ENCODE data around the gene HOXA7.

Gene HOXA7

GRCh38 chr7:27181795-27182275 is 25.4 kb upstream of the HOXA7 start:
- DNase-seq = no peak

DNA sequence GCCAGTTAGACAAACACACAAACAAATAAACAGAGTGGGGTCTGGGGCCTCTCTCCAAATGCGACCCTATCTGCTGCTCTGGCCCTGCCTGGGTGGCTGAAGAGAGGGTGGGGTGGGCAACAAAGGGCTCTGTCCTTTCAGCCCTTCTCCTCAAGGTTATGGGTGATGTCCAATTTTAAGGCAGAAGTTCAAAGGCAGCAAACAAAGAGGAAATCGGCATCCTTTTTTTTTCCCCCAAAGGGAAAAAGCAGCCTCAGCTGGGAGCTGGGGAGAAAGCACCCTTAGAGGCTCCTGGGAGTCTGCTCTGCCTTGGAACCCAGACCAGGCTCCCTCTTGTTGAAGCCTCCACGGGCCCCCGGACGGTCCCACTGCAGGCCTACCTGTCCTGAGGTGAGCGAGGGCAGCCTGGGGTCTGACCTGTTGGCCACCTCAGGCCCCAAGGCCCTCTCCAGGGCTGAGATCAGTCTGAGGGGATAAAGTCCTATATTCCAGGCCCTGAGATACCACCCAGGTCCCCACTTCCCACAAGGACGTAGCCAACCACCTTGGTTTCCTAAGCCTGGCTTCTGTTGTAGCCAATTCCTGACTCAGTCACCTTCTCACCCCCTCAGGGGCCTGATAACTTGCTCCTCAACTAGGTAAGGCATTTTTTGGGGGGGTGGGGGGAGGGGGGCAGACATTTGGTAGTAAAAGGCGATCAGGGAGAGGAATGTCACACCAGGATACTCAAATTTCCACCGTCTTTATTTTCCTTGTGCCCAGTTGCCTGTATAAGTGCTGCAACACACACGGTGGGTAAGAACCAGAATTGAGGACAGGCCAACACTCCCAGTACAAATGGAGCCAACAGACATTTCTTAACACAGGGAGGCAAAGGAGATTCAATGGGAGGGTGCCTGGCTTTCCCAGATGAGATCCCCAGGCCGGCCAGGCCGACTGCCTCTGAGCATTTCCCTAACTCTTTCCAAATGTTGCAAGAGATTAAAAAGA is 24.3 kb upstream of the HOXA7 start:
- no peak for DNase-seq

- DNase-seq = peak; percentile 66
Measured at GRCh38 chr7:27179503-27180430, 23.3 kb upstream of the HOXA7 start.

DNA sequence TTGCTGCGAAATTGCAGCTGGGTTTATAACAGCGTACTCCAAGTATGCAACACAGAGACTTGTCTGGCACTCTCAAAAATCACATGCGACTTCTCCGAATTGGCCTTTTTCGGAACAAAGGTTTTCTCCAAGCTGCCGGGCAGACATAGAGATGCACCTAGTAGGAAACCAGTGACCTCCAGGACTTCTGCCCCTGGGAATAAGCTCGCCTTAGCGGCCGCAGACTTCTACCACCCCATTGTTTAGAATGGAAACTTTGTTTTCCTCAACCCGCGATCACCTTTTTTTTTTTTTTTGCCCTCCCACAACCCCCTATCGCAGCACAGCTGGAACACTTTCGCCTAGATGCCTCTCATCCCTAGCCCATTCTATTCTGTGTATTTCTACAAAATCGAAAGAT is 22.6 kb upstream of the HOXA7 start:
- DNase-seq = no peak

DNA sequence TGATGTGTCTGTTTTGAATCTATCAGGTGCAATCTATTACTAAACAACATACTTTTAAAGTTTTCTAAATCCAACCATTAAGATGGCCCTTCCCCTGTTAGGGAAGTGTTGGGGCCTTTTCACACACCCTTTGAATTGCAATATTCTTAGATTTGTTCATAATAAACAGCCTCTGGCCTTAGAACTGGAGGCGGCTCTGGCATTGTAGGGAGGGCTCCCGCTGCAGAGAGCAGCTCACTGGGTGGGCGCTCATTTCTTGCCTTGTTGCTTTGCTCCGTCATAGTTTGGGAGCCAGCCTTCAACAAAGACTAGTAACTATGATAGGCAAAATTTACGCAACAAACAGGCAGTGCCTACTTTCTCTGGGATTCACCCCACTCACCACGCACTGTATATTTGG is 21.9 kb upstream of the HOXA7 start:
- no peak for DNase-seq

DNA sequence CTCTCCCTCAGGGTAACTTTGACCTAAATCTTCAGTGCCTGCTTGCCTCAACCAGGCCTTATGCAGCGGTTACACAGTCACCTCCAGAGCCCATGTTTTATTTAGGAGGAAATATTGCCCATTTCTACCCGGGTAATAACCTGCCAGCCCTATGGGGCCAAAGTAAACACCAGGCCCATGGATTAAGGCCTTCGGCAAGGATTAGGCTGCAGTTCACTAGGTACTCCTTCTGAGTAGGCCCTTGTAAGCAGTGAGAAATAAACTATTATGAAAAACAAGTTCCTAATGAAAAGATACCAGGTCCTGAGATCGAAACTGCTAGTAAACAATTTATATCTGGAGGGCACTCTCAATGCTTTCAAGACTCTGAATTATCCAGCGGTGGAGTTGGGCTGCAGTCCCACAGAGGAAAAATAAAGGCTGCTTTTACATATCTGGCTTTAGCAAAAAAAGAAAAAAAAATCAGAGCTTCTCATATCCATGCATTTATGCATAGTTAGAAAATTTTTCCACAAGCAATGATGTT is 21.4 kb upstream of the HOXA7 start:
- no peak for DNase-seq

GRCh38 chr7:27176962-27177794 is 20.7 kb upstream of the HOXA7 start:
- DNase-seq = no peak

DNA sequence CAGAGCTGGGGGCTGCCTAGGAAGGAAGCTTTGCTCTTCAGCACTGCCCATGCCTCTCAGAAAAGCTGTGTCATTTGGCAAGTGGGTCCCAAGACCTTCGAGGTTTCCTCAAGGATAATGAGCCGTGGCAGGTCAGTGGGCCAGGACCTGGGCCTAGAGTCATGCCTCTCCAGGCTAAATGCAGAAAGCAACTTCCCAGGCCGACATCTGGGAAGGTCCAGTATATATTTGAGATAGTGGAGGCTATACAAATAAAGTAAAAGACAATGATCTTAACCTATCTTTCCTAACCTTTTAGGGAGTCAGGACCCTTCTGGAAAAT is 20.0 kb upstream of the HOXA7 start:
- no peak for DNase-seq

DNA sequence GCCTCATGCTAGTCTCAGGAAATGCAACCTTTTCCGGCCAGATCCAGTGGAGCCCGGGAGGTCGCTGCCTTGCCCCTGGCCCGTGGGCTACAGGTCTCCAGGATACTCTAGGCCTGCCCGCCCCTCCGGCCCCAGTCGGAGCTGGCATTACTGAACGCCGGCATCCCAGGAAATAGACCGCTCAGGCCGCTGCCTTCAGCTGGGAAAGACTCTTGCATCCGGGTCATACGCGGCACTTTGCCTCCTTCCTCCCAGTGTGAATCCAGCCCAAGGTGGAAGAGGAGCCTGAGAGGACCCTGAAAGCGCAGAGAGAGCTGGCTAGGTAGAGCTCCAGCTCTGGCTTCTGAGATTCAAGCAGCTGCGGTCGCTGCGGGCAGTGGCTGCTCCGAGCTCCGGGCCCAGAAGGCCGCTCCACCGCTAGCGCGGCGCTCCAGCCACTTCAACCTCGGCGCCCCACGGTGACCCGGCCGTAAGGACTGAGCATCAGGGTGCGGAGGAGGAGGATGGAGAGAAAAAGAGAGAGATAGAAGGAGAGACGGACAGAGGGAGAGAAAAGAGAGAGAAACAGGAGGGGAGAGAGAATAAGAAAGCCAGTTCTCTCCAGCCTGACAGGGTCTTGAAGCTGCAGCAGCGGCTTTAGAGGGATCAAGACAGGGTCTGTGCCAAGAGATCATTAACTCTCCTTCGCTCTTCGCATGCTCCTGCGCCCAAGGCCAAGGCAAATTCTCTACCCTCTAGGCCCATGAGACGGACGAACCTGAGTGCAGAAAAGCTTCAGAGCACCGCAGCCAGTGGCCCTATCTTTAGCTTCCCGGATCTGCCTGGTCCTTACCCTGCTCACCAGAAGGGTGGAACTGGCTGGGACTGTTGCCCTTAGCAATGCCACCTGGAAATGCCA is 19.4 kb upstream of the HOXA7 start:
- no peak for DNase-seq

DNA sequence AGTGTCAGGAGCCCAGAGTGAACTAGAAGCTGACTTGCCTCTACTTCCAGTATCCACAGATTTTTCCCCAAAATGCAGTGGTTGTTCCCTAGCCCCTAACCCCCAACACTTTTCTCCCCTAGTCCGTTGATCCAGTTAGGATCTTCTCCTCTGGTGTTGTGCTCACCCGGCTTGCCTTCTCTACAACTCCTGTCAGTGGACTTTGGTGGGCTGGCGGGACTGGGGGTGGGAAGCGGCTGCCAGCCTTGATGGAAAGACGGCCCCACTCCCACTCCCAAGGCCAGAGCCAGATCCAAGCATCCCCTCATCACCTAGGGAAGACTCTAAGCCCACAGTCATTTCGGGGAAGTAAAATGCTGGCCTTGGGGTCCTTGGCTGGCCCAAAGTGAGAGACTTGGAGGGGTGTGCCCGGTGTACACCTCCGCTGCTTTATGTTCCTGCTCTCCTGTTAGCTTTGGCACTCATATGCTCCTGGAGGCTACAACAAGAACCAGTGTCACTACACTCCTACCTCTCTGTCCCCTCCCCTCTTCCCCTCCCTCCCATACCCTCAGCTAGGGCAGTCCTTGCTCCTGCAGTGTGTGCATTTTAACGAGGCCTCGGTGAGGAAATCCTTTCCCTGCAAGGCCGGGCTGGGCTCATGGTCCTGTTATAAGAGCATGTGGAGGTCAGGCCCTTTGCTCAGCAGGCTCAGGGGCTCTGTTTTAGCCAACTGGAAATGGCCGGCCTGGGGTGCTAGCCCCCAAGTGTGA is 18.6 kb upstream of the HOXA7 start:
- DNase-seq = no peak

DNA sequence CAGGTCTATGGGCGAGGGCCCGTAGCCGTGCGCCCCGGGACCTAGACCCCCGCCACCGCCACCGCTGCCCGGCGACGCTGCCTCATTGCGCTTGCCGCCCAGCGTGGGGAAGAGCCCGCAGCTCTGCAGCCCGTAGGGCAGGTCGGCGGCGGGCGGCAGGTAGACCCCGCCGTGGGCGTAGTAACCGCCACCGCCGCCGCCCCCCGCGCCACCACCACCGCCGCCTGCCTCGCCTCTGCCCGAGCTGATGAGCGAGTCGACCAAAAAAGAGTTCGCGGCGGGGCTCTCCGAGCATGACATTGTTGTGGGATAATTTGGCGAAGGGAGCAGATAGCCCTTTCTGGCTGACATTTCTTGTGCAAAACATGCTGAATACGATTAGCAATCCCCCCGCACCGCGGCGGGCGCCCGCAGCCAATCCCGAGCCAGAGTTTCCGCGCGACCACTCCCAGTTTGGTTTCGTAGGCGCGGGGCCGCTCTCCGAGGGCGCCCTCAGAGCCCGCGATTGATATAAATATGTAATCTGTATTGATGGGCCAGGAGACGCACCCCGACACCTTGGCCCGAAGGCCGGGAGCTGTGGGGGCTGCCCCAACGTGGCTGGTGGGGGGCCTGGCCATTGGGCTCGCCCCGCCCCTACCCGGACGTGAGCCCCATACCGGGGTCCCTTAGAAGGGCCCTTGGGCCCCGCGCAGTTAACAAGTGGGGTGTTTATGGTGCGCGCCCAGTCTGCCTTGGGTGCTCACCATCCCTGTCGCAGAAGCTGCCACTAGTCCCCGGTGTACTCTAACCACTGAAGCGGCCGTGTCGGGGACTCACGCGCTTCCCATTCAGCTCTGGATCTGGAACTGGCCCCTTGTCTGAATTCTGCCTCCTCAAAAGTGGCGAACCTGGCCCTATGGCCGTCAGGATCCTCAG is 17.7 kb upstream of the HOXA7 start, which contains the start of gene HOXA10:
TSS of gene HOXA10 (minus strand) at position 365 of the 918 bp plus-strand sequence. CDS start at position 351, 14 bp downstream.
- DNase-seq = no peak

- DNase-seq = peak; percentile 29
Measured at GRCh38 chr7:27173511-27173955, 17.1 kb upstream of the HOXA7 start.

- DNase-seq = peak; percentile 17
Measured at GRCh38 chr7:27172823-27173510, 16.5 kb upstream of the HOXA7 start.

GRCh38 chr7:27172315-27172774 is 15.9 kb upstream of the HOXA7 start:
- DNase-seq = peak; percentile 13

DNA sequence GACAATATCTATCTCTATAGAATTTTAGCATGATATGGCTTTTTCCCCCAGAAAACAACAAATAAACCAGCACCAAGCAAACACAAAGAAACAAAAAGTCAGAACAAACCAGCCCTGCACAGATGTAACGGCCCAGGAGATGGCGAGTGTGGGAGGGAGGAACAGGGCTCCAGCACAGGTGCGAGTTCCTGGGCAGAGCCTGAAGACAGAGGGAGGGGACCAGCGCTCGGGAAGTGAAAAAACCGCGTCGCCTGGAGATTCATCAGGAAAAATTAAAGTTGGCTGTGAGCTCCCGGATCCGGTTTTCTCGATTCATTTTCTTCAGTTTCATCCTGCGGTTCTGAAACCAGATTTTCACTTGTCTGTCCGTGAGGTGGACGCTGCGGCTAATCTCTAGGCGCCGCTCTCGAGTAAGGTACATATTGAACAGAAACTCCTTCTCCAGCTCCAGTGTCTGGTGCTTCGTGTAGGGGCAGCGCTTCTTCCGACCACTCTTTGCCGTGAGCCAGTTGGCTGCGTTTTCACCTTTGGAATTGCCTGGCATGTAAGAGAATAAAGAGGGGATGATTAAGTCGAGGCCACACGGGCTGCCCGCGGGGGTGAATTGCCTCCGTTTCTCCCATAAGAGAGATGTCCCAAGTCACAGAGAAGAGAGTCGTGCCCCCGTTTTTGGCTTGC is 15.3 kb upstream of the HOXA7 start:
- peak; percentile 13 for DNase-seq

- DNase-seq = peak; percentile 10
Measured at GRCh38 chr7:27171325-27171636, 14.8 kb upstream of the HOXA7 start.

- no peak for DNase-seq
Measured at GRCh38 chr7:27170426-27171324, 14.2 kb upstream of the HOXA7 start.

All from activated CD8-positive, alpha-beta memory T cell treated with anti-CD3 and anti-CD28 coated beads, Interleukin-2, amount 50 U/mL, for 4 hours (primary cell).